ENCODE data around the gene RBFOX1.

RBFOX1 gene

DNA sequence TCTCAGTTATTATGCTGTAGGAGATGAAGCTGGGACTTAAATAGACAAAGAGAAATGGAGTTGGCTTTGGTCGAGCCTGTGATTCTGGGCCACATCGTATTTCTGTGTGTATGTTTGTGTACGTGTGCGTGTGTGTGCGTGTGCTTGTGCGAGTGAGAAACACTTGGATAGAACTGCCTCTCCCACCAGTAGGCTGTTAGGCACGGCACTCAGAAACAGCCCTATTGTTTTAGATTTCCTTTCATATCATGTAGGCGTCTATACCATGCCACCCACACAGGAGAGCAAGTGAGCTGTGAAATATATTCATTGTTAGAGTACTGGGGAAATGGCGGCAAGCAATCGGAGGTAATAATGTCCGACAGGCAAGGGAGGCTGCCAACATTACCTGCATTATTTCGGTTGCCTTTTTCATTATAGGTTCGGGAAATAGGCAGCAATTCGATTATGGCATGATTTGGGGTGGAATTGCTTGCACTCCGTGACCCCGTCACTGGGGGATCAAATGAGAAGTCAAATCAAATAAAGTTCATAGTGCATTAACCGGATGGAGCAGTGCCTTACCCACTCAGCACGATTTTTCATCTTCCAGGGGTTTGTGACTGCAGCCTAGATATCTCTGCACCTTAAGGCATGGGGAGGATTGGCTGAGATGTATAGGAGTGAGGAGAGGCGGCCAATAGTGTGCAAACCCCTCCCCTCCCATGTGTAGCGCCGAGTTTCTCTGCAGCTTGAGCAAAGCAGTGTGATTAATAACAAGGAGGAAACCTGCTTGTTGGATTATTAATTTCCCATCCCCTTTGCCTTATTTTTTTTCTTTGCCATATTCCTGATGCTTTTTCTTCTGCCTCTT lies 89.6 kb downstream of the RBFOX1 start:
- TF ChIP-seq, protein P1, sequence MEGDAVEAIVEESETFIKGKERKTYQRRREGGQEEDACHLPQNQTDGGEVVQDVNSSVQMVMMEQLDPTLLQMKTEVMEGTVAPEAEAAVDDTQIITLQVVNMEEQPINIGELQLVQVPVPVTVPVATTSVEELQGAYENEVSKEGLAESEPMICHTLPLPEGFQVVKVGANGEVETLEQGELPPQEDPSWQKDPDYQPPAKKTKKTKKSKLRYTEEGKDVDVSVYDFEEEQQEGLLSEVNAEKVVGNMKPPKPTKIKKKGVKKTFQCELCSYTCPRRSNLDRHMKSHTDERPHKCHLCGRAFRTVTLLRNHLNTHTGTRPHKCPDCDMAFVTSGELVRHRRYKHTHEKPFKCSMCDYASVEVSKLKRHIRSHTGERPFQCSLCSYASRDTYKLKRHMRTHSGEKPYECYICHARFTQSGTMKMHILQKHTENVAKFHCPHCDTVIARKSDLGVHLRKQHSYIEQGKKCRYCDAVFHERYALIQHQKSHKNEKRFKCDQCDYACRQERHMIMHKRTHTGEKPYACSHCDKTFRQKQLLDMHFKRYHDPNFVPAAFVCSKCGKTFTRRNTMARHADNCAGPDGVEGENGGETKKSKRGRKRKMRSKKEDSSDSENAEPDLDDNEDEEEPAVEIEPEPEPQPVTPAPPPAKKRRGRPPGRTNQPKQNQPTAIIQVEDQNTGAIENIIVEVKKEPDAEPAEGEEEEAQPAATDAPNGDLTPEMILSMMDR (IDR thresholded peaks at IDR 0.05; ENCODE audit: extremely low read depth, insufficient read depth, missing control alignments), result no peak
- in situ Hi-C loops (cut with MboI; ENCODE audit: low pct_unique_long_range_greater_than_20kb, low sequenced_read_pairs, unreplicated experiment), result no loop called here
- no peak for DNase-seq (ENCODE audit: low spot score)

DNA sequence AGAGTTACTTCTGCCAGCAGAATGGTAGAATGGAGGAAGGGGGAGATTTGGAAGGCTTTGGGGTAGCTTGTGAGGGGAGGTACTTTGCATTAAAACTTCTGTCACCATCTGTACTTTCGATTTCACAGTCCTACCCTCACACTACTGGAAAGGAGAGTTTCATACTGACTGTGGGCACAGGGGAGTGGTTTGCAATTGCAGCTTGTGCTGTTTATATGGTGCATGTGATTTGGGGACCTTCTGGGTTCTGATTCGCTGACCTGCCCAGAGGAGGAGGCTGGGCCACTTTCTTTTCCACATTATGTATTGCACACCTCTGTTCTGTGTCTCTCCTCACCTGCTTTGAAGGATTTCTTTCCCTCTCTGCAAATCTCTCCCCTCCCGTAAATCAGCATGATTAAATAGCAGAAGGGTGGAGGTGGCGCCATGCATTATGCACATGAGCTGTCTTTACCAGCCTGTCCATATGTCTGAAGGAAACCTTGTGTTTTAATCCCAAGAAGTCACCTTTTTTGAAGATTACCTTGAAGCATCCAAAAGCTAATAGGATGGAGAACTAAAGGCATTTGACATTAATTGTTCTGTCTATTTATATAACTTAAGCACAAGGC lies 90.9 kb downstream of the RBFOX1 start:
- in situ Hi-C loops (cut with MboI; ENCODE audit: low pct_unique_long_range_greater_than_20kb, low sequenced_read_pairs, unreplicated experiment), result no loop called here
- DNase-seq (ENCODE audit: low spot score), result no peak
- TF ChIP-seq, protein P1 (IDR thresholded peaks at IDR 0.05; ENCODE audit: extremely low read depth, insufficient read depth, missing control alignments), result no peak

DNA sequence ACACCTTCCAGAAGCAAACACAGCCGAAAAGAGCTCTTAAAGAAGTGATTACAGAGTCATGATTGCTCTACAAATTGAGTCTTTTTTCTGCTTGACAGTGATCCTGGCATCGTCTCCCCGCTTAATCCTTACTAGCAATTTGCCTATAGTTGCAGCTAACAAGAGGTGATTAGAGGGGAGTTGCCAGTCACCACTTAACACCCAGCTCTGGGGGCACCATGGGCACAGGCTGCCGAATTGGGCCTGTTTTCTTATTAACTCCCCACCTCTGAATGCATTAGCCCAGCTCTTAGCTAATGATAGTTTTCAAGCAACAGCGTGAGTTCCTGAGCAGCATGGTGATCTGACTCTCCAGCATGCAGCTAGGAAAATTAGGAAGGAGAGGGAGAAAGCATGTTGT lies 93.5 kb downstream of the RBFOX1 start:
- TF ChIP-seq, protein P1 (IDR thresholded peaks at IDR 0.05; ENCODE audit: extremely low read depth, insufficient read depth, missing control alignments), result no peak
- in situ Hi-C loops (cut with MboI; ENCODE audit: low pct_unique_long_range_greater_than_20kb, low sequenced_read_pairs, unreplicated experiment), result no loop called here
- no peak for DNase-seq (ENCODE audit: low spot score)

DNA sequence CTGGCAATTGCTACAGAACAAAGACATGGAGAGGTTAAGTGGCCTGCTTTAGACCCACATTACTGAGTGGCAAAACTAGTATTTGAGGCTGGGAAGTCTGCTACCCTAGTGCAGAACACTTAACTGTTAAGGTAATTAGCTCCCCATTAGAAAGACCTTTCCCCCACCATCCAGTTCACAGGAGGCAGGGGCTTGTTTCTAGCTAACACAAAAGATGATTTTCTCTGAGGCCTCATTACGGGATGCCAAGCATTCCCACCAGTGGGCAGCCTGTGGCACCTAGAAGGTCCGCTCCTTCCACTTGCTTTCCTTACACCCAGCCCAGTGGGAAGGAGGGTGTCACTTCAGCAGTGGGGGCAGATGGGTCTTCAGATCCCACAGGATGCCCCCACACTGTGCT lies 99.1 kb downstream of the RBFOX1 start:
- TF ChIP-seq, protein P1 (IDR thresholded peaks at IDR 0.05; ENCODE audit: extremely low read depth, insufficient read depth, missing control alignments), result no peak
- in situ Hi-C loops (cut with MboI; ENCODE audit: low pct_unique_long_range_greater_than_20kb, low sequenced_read_pairs, unreplicated experiment), result no loop called here

DNA sequence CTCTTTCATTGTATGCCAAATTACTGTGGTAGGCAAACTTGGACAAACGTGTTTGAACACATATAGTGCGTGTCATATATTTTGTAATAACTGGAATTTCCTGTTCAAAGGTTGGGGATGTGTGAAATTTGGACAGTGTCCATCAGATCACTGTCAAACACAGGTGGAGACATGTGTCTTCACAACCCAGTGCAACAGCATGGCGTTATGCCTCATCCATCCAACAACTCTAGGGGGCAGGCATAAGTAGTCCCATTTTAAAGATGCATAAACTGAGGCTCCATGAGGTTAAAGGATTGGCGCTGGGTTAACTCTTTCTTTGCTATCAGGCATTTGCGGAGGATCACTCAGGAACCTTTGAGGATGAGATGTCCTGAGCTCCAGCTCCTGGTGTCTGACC lies 103.7 kb downstream of the RBFOX1 start:
- TF ChIP-seq, protein P1 (IDR thresholded peaks at IDR 0.05; ENCODE audit: extremely low read depth, insufficient read depth, missing control alignments), result no peak
- in situ Hi-C loops (cut with MboI; ENCODE audit: low pct_unique_long_range_greater_than_20kb, low sequenced_read_pairs, unreplicated experiment), result no loop called here
- DNase-seq (ENCODE audit: low spot score), result no peak

More for the DNA sequence above, 99.1 kb downstream of the RBFOX1 start:
- no peak for DNase-seq (ENCODE audit: low spot score)

DNA sequence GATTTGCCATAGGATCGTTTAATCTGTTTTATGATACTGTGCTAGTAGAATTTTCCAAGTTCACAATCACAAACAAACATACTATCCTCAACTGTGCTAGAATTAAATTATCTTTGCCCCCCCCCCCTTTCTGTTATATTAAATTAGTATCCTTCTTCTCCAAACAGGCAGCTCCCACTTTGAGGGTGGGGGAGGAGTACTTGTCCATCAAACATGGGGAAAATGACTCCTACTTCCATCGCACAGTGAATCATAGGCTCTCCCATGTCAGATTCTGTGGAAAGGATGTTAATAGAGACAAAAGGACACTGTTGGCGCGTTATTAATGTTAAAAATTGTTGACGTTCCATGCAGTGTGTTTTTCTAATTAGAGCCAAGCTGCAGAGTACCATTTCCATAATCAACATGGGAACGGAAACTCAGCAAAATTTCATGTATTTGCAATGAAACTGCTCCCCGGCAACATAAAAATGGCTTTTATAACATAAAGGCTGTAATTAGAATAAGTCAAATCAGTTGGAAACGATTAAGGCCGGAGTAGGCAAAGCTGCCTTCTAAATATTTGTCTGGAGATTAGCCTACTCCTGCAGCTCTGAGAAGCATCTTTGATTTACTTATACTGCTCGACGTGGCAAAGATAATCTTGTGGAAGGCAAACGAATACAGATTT lies 104.6 kb downstream of the RBFOX1 start:
- TF ChIP-seq, protein P1 (IDR thresholded peaks at IDR 0.05; ENCODE audit: extremely low read depth, insufficient read depth, missing control alignments), result no peak
- in situ Hi-C loops (cut with MboI; ENCODE audit: low pct_unique_long_range_greater_than_20kb, low sequenced_read_pairs, unreplicated experiment), result no loop called here
- DNase-seq (ENCODE audit: low spot score), result no peak
